Hepatocyte (in vitro differentiated cells): ENCODE measurements around the gene CASD1. TPM values are rescaled to one million over a fixed set of nuclear protein-coding genes. Genes with fewer than 3 reads are reported as not detected.

Experiments used
- DNase-seq: peaks from one replicate; pipeline ENCODE4 v3.0.0-alpha.2; 2016; ENCODE audit warnings: low spot score
- H2AFZ ChIP-seq: fragments of 200-600 bp; sonication (generic); 2 replicates; pipeline ENCODE4 v1.6.0; 2016; ENCODE audit warnings: antibody characterized with exemption, mild to moderate bottlenecking
- H3K27ac ChIP-seq: fragments of 200-600 bp; sonication (generic); 2 replicates; pipeline ENCODE4 v1.5.1; 2016; ENCODE audit warnings: mild to moderate bottlenecking
- H3K27me3 ChIP-seq: fragments of 200-600 bp; sonication (generic); 2 replicates; pipeline ENCODE4 v1.6.1; 2016
- H3K36me3 ChIP-seq: fragments of 200-600 bp; sonication (generic); replicated peaks from 2 replicates; pipeline ENCODE4 v1.5.1; 2016; ENCODE audit warnings: low read depth; ENCODE audit not compliant: insufficient read depth
- H3K4me1 ChIP-seq: fragments of 200-600 bp; sonication (generic); 2 replicates; pipeline ENCODE4 v1.5.1; 2016; ENCODE audit warnings: mild to moderate bottlenecking, moderate library complexity; ENCODE audit not compliant: insufficient read depth
- H3K4me2 ChIP-seq: fragments of 200-600 bp; sonication (generic); 2 replicates; pipeline ENCODE4 v1.6.0; 2016
- H3K4me3 ChIP-seq: fragments of 200-600 bp; sonication (generic); 2 replicates; pipeline ENCODE4 v1.5.1; 2016; ENCODE audit warnings: mild to moderate bottlenecking
- H3K79me2 ChIP-seq: fragments of 200-600 bp; sonication (generic); 2 replicates; pipeline ENCODE4 v1.6.0; 2017; ENCODE audit warnings: mild to moderate bottlenecking
- H3K9me2 ChIP-seq: fragments of 200-600 bp; sonication (generic); replicated peaks from 2 replicates; pipeline ENCODE4 v1.6.0; 2017; ENCODE audit warnings: mild to moderate bottlenecking; ENCODE audit not compliant: insufficient read depth
- H3K9me3 ChIP-seq: fragments of 200-600 bp; sonication (generic); 2 replicates; pipeline ENCODE4 v1.5.1; 2016; ENCODE audit warnings: low read depth, mild to moderate bottlenecking
- H4K20me1 ChIP-seq: fragments of 200-600 bp; sonication (generic); 2 replicates; pipeline ENCODE4 v1.6.0; 2016; ENCODE audit warnings: mild to moderate bottlenecking; ENCODE audit not compliant: insufficient read depth, poor library complexity, severe bottlenecking
- CTCF ChIP-seq: fragments of 200-600 bp; sonication (generic); IDR thresholded peaks from 2 replicates; pipeline ENCODE4 v1.5.1; 2016; ENCODE audit warnings: antibody characterized with exemption, mild to moderate bottlenecking; ENCODE audit not compliant: poor library complexity
- EZH2 ChIP-seq: fragments of 200-600 bp; sonication (generic); IDR thresholded peaks from 2 replicates; pipeline ENCODE4 v1.6.1; 2016; ENCODE audit warnings: antibody characterized with exemption, mild to moderate bottlenecking, borderline replicate concordance
- EZH2phosphoT487 ChIP-seq: fragments of 200-600 bp; sonication (generic); IDR thresholded peaks from one replicate; pipeline ENCODE4 v1.6.1; 2018; ENCODE audit warnings: antibody characterized with exemption, mild to moderate bottlenecking, low read depth, moderate library complexity; ENCODE audit not compliant: unreplicated experiment, severe bottlenecking
- WGBS: methylation state at CpG from one replicate; pipeline ENCODE4 v1.1.6; 2016; ENCODE audit warnings: low lambda C conversion rate; ENCODE audit errors: missing lambda C conversion rate; 5-methylcytosine and 5-hydroxymethylcytosine counted together
- polyA plus RNA-seq: library from polyadenylated mRNA; unstranded; fragments of >200 nt; fragmentation: Nextera tagmentation; extraction: Ambion mirVana; gene quantifications from 2 replicates; pipeline ENCODE4 v1.2.1, GENCODE V29; 2016
- total RNA-seq: library from RNA; depleted of rRNA; stranded (reverse); fragments of >200 nt; gene quantifications from 2 replicates; pipeline ENCODE4 v1.2.3, GENCODE V29; 2014

The CASD1 gene
- total and polyA plus RNA-seq, 2 experiments from 2014 or later, result 13.7 to 43.3 TPM

GRCh38 chr7:94579470-94579869, 69.9 kb downstream of the CASD1 start:
- no peak overlapping the region for H3K4me3 ChIP-seq
- TF ChIP-seq EZH2phosphoT487 (no peak), EZH2 (no peak), CTCF (no peak)

GRCh38 chr7:94580601-94581000, 71.0 kb downstream of the CASD1 start:
- Histone ChIP-seq H3K27me3 (no peaks in the 10 kb centered on the region), H3K9me3 (peaks cover 2% of the 10 kb centered on the region), H4K20me1 (no peaks in the 10 kb centered on the region), H3K79me2 (no peaks in the 10 kb centered on the region), H3K36me3 (no peaks in the 10 kb centered on the region), H3K4me3 (no peak overlapping the region), H3K27ac (peak overlapping the region; percentile 81), H2AFZ (no peak overlapping the region), H3K9me2 (no peaks in the 10 kb centered on the region), H3K4me1 (peaks cover 19% of the 10 kb centered on the region), H3K4me2 (peak overlapping the region; percentile 46)
- 60% methylated on average over 1 of the region's 1 CpG for WGBS
- TF ChIP-seq EZH2phosphoT487 (no peak), CTCF (no peak), EZH2 (no peak)
- peak; percentile 60 for DNase-seq

More at GRCh38 chr7:94579470-94579869, 69.9 kb downstream of the CASD1 start:
- Histone ChIP-seq H3K4me2 (no peak overlapping the region), H3K27me3 (no peaks in the 10 kb centered on the region), H3K36me3 (no peaks in the 10 kb centered on the region), H4K20me1 (no peaks in the 10 kb centered on the region), H3K4me1 (peaks cover 19% of the 10 kb centered on the region), H2AFZ (no peak overlapping the region), H3K9me2 (no peaks in the 10 kb centered on the region), H3K27ac (peak overlapping the region; percentile 35), H3K79me2 (no peaks in the 10 kb centered on the region), H3K9me3 (peaks cover 10% of the 10 kb centered on the region)
- no peak for DNase-seq
- 88% methylated on average over 2 of the region's 2 CpGs for WGBS

GRCh38 chr7:94584113-94584512, 74.5 kb downstream of the CASD1 start:
- Histone ChIP-seq H3K27ac (no peak overlapping the region), H3K9me3 (no peaks in the 10 kb centered on the region), H3K36me3 (no peaks in the 10 kb centered on the region), H3K9me2 (no peaks in the 10 kb centered on the region), H3K4me3 (no peak overlapping the region), H4K20me1 (no peaks in the 10 kb centered on the region), H2AFZ (no peak overlapping the region), H3K27me3 (no peaks in the 10 kb centered on the region), H3K79me2 (no peaks in the 10 kb centered on the region), H3K4me1 (peaks cover 10% of the 10 kb centered on the region), H3K4me2 (no peak overlapping the region)
- no peak for DNase-seq
- WGBS, result 96% methylated on average over 1 of the region's 1 CpG
- TF ChIP-seq EZH2, result no peak
- TF ChIP-seq CTCF, result no peak
- no peak for TF ChIP-seq EZH2phosphoT487

- Histone ChIP-seq H3K27me3 (no peaks in the 10 kb centered on the region), H4K20me1 (no peaks in the 10 kb centered on the region), H3K9me3 (no peaks in the 10 kb centered on the region), H3K4me1 (peaks cover 6% of the 10 kb centered on the region), H3K9me2 (no peaks in the 10 kb centered on the region), H3K4me3 (no peak overlapping the region), H3K4me2 (no peak overlapping the region), H3K27ac (no peak overlapping the region), H2AFZ (no peak overlapping the region), H3K36me3 (no peaks in the 10 kb centered on the region), H3K79me2 (no peaks in the 10 kb centered on the region)
- DNase-seq, result no peak
- no peak for TF ChIP-seq EZH2phosphoT487
- no peak for TF ChIP-seq CTCF
- TF ChIP-seq EZH2, result no peak
- 100% methylated on average over 2 of the region's 2 CpGs for WGBS
These were observed 78.5 kb downstream of the CASD1 start for GRCh38 chr7:94588075-94588474.
